Activated naive CD8-positive, alpha-beta T cell treated with anti-CD3 and anti-CD28 coated beads, Interleukin-2, amount 50 U/mL, for 24 hours (primary cell): ENCODE measurements around the gene BCAR3.
"Not testable (repeated sequence)": the region's sequence is repeated elsewhere in the genome, so short reads cannot be mapped to it uniquely, and the experiment has no call there.

Experiments used
- ATAC-seq: fragments of 150-1000 bp; cut with Tn5 transposase; one replicate; pipeline ENCODE4 v1.10.0; 2021
- DNase-seq: peaks from one replicate; pipeline ENCODE4 v3.0.0; 2021
- H3K27ac Mint-ChIP-seq: one replicate; pipeline ENCODE4 v1.8.0; 2021; ENCODE audit warnings: mild to moderate bottlenecking, mixed read lengths
- H3K27me3 Mint-ChIP-seq: one replicate; pipeline ENCODE4 v1.8.0; 2021; ENCODE audit warnings: mixed read lengths
- H3K36me3 Mint-ChIP-seq: one replicate; pipeline ENCODE4 v1.8.0; 2021; ENCODE audit warnings: low read depth, mixed read lengths
- H3K4me1 Mint-ChIP-seq: one replicate; pipeline ENCODE4 v1.8.0; 2021; ENCODE audit warnings: mixed read lengths
- H3K4me3 Mint-ChIP-seq: one replicate; pipeline ENCODE4 v1.8.0; 2021; ENCODE audit warnings: mild to moderate bottlenecking, moderate library complexity, mixed read lengths
- H3K9me3 Mint-ChIP-seq: one replicate; pipeline ENCODE4 v1.8.0; 2021; ENCODE audit warnings: mixed read lengths

BCAR3 gene

GRCh38 chr1:93686504-93687250 lies 5.0 kb upstream of the BCAR3 start:
- Mint-ChIP-seq H3K36me3 (no peaks in the 10 kb centered on the region), H3K27me3 (peaks cover 39% of the 10 kb centered on the region), H3K9me3 (no peaks in the 10 kb centered on the region), H3K27ac (no peak overlapping the region), H3K4me1 (peaks cover 8% of the 10 kb centered on the region), H3K4me3 (no peak overlapping the region)
- DNase-seq (no peak), ATAC-seq (no peak)

- DNase-seq (no peak), ATAC-seq (no peak)
- no peak overlapping the region for H3K27ac Mint-ChIP-seq
- no peaks in the 10 kb centered on the region for H3K9me3 Mint-ChIP-seq
- no peak overlapping the region for H3K4me3 Mint-ChIP-seq
- peaks cover 36% of the 10 kb centered on the region for H3K27me3 Mint-ChIP-seq
- H3K4me1 Mint-ChIP-seq, result peaks cover 8% of the 10 kb centered on the region
- H3K36me3 Mint-ChIP-seq, result no peaks in the 10 kb centered on the region
These were observed 4.3 kb upstream of the BCAR3 start for GRCh38 chr1:93685918-93686317.

- Mint-ChIP-seq H3K4me3 (no peak overlapping the region), H3K36me3 (no peaks in the 10 kb centered on the region), H3K4me1 (peaks cover 9% of the 10 kb centered on the region), H3K27ac (no peak overlapping the region), H3K27me3 (peaks cover 49% of the 10 kb centered on the region), H3K9me3 (no peaks in the 10 kb centered on the region)
- no peak for ATAC-seq
- no peak for DNase-seq
These were observed 1.6 kb upstream of the BCAR3 start for GRCh38 chr1:93683234-93683633.

GRCh38 chr1:93681989-93682412 lies 364 bp upstream of the BCAR3 start:
- ATAC-seq (no peak), DNase-seq (no peak)
- H3K9me3 Mint-ChIP-seq, result no peaks in the 10 kb centered on the region
- H3K4me1 Mint-ChIP-seq, result peaks cover 9% of the 10 kb centered on the region
- peak overlapping the region; percentile 75 for H3K4me3 Mint-ChIP-seq
- peaks cover 49% of the 10 kb centered on the region for H3K27me3 Mint-ChIP-seq
- peak overlapping the region; percentile 43 for H3K27ac Mint-ChIP-seq
- H3K36me3 Mint-ChIP-seq, result no peaks in the 10 kb centered on the region

- peaks cover 44% of the 10 kb centered on the region for H3K27me3 Mint-ChIP-seq
- H3K9me3 Mint-ChIP-seq, result no peaks in the 10 kb centered on the region
- no peak overlapping the region for H3K27ac Mint-ChIP-seq
- peak overlapping the region; percentile 71 for H3K4me3 Mint-ChIP-seq
- peak; percentile 46 for DNase-seq
- ATAC-seq, result peak; percentile 76
- H3K36me3 Mint-ChIP-seq, result no peaks in the 10 kb centered on the region
- peaks cover 9% of the 10 kb centered on the region for H3K4me1 Mint-ChIP-seq
These were observed 1.1 kb downstream of the BCAR3 start for GRCh38 chr1:93680420-93681100.

GRCh38 chr1:93680076-93680419 lies 1.6 kb downstream of the BCAR3 start:
- Mint-ChIP-seq H3K4me3 (no peak overlapping the region), H3K27me3 (peaks cover 42% of the 10 kb centered on the region), H3K27ac (no peak overlapping the region), H3K4me1 (peaks cover 9% of the 10 kb centered on the region), H3K9me3 (no peaks in the 10 kb centered on the region), H3K36me3 (no peaks in the 10 kb centered on the region)
- DNase-seq (no peak), ATAC-seq (no peak)

- no peak overlapping the region for H3K4me3 Mint-ChIP-seq
- DNase-seq, result no peak
- H3K9me3 Mint-ChIP-seq, result no peaks in the 10 kb centered on the region
- no peaks in the 10 kb centered on the region for H3K36me3 Mint-ChIP-seq
- H3K27me3 Mint-ChIP-seq, result peaks cover 42% of the 10 kb centered on the region
- H3K27ac Mint-ChIP-seq, result no peak overlapping the region
- peaks cover 9% of the 10 kb centered on the region for H3K4me1 Mint-ChIP-seq
- no peak for ATAC-seq
These were observed 2.1 kb downstream of the BCAR3 start for GRCh38 chr1:93679546-93679945.

GRCh38 chr1:93678946-93679480 lies 2.6 kb downstream of the BCAR3 start:
- DNase-seq, result no peak
- Mint-ChIP-seq H3K4me1 (peaks cover 9% of the 10 kb centered on the region), H3K4me3 (no peak overlapping the region), H3K36me3 (no peaks in the 10 kb centered on the region), H3K9me3 (no peaks in the 10 kb centered on the region), H3K27ac (no peak overlapping the region), H3K27me3 (peaks cover 38% of the 10 kb centered on the region)
- no peak for ATAC-seq

- DNase-seq (no peak), ATAC-seq (no peak)
- Mint-ChIP-seq H3K9me3 (no peaks in the 10 kb centered on the region), H3K36me3 (no peaks in the 10 kb centered on the region), H3K27ac (no peak overlapping the region), H3K4me1 (peaks cover 9% of the 10 kb centered on the region), H3K27me3 (peaks cover 33% of the 10 kb centered on the region), H3K4me3 (no peak overlapping the region)
These were observed 3.1 kb downstream of the BCAR3 start for GRCh38 chr1:93678491-93678890.

- DNase-seq, result no peak
- Mint-ChIP-seq H3K9me3 (no peaks in the 10 kb centered on the region), H3K36me3 (no peaks in the 10 kb centered on the region), H3K4me1 (peaks cover 9% of the 10 kb centered on the region), H3K27me3 (peaks cover 26% of the 10 kb centered on the region), H3K27ac (no peak overlapping the region), H3K4me3 (no peak overlapping the region)
- ATAC-seq, result no peak
These were observed 3.9 kb downstream of the BCAR3 start for GRCh38 chr1:93677729-93678128.

GRCh38 chr1:93676427-93676826 lies 5.2 kb downstream of the BCAR3 start:
- Mint-ChIP-seq H3K4me3 (no peak overlapping the region), H3K27me3 (peaks cover 16% of the 10 kb centered on the region), H3K36me3 (no peaks in the 10 kb centered on the region), H3K9me3 (no peaks in the 10 kb centered on the region), H3K4me1 (peaks cover 4% of the 10 kb centered on the region), H3K27ac (no peak overlapping the region)
- ATAC-seq (no peak), DNase-seq (no peak)

- Mint-ChIP-seq H3K4me1 (peaks cover 4% of the 10 kb centered on the region), H3K36me3 (no peaks in the 10 kb centered on the region), H3K9me3 (no peaks in the 10 kb centered on the region), H3K27me3 (peaks cover 16% of the 10 kb centered on the region), H3K27ac (no peak overlapping the region), H3K4me3 (no peak overlapping the region)
- ATAC-seq, result no peak
- DNase-seq, result no peak
These were observed 5.7 kb downstream of the BCAR3 start for GRCh38 chr1:93675931-93676330.

- H3K4me3 Mint-ChIP-seq, result no peak overlapping the region
- no peak for DNase-seq
- H3K27me3 Mint-ChIP-seq, result peaks cover 10% of the 10 kb centered on the region
- H3K9me3 Mint-ChIP-seq, result no peaks in the 10 kb centered on the region
- ATAC-seq, result no peak
- no peaks in the 10 kb centered on the region for H3K36me3 Mint-ChIP-seq
- no peaks in the 10 kb centered on the region for H3K4me1 Mint-ChIP-seq
- H3K27ac Mint-ChIP-seq, result no peak overlapping the region
These were observed 6.4 kb downstream of the BCAR3 start for GRCh38 chr1:93675271-93675670.

- H3K9me3 Mint-ChIP-seq, H3K4me1 Mint-ChIP-seq, H3K27ac Mint-ChIP-seq, DNase-seq, H3K36me3 Mint-ChIP-seq, H3K4me3 Mint-ChIP-seq, ATAC-seq, H3K27me3 Mint-ChIP-seq: not testable (repeated sequence)
These were observed 7.6 kb downstream of the BCAR3 start for GRCh38 chr1:93674071-93674470.

- DNase-seq, result no peak
- Mint-ChIP-seq H3K9me3 (no peaks in the 10 kb centered on the region), H3K4me1 (no peaks in the 10 kb centered on the region), H3K4me3 (no peak overlapping the region), H3K36me3 (no peaks in the 10 kb centered on the region), H3K27ac (no peak overlapping the region), H3K27me3 (no peaks in the 10 kb centered on the region)
- no peak for ATAC-seq
These were observed 8.3 kb downstream of the BCAR3 start for GRCh38 chr1:93673163-93673829.
